Spleen (tissue), 7 donors: ENCODE data around the gene DSTYK.

Source experiments
- CTCF ChIP-seq, 11 experiments: fragments of 200-600 bp in 7 of 11; fragments of 450-650 bp in 4 of 11; sonication (generic) in 4 of 11; IDR thresholded peaks in 8 of 11; conservative IDR thresholded peaks in 3 of 11; 1 replicate in 7 of 11; 2 replicates in 4 of 11; pipeline versions ENCODE4 v1.4.0 to v1.8.0; 2016 to 2021; ENCODE audit warnings: antibody characterized with exemption in 11 of 11, inconsistent platforms in 4 of 11, mild to moderate bottlenecking in 1 of 11
- POLR2A ChIP-seq, 3 donors: fragments of 450-650 bp; IDR thresholded peaks; one replicate each; pipeline ENCODE4 v1.5.1; 2017; ENCODE audit warnings: antibody characterized with exemption in 3 of 3, mild to moderate bottlenecking in 1 of 3
- POLR2AphosphoS5 ChIP-seq, 3 donors: sonication (generic); formaldehyde crosslinking; IDR thresholded peaks; one replicate each; pipeline ENCODE4 v1.5.1; 2017; ENCODE audit warnings: antibody characterized with exemption in 3 of 3
- donor health status: DM: no; HTN: no; CAD: no; lungs with moderate emphysema.
- donor health status: DM: no; HTN: no; CAD: no.
- donor health status: DM: no; HTN: no; CAD: no.

- TF ChIP-seq POLR2AphosphoS5 (IDR thresholded peaks at IDR 0.05) (no peak), POLR2A (IDR thresholded peaks at IDR 0.05) (no peak), CTCF (IDR thresholded peaks at IDR 0.05 in 8 of 11, conservative IDR thresholded peaks at IDR 0.05 in 3 of 11) (no peak)
These were observed 92.8 kb downstream of the DSTYK start for GRCh38 chr1:205118752-205119151.
